SK-N-SH treated with all-trans-retinoic acid at 6 μM for 48 hours (cell line): ENCODE measurements around the gene FBXL16.

ENCODE experiments used
- ATAC-seq: fragments of 200-7000 bp; cut with Tn5 transposase; 3 replicates; pipeline ENCODE4 v1.9.1; 2020; ENCODE audit warnings: mild to moderate bottlenecking, moderate library complexity
- ARNTL ChIP-seq: fragments of 450-650 bp; formaldehyde crosslinking; IDR thresholded peaks from 2 replicates; pipeline ENCODE4 v1.5.0; 2020; ENCODE audit warnings: low read depth, mild to moderate bottlenecking, moderate library complexity, borderline replicate concordance
- BACH2 ChIP-seq: fragments of 250-450 bp; sonication (Bioruptor Pico); IDR thresholded peaks from 2 replicates; pipeline ENCODE4 v1.9.0; 2021; ENCODE audit warnings: mild to moderate bottlenecking, borderline replicate concordance
- CSDC2 ChIP-seq: fragments of 250-450 bp; sonication (Bioruptor Pico); IDR thresholded peaks from 2 replicates; pipeline ENCODE4 v1.5.0; 2020; ENCODE audit warnings: mild to moderate bottlenecking, moderate library complexity
- ESRRG ChIP-seq: fragments of 250-450 bp; sonication (Bioruptor Pico); IDR thresholded peaks from 2 replicates; pipeline ENCODE4 v1.6.1; 2021; ENCODE audit warnings: mild to moderate bottlenecking
- GLIS3 ChIP-seq: fragments of 250-450 bp; sonication (Bioruptor Pico); IDR thresholded peaks from 2 replicates; pipeline ENCODE4 v1.5.0; 2020; ENCODE audit warnings: mild to moderate bottlenecking, moderate library complexity
- ISL1 ChIP-seq: fragments of 250-450 bp; sonication (Bioruptor Pico); IDR thresholded peaks from 2 replicates; pipeline ENCODE4 v2.1.2; 2022; ENCODE audit warnings: mild to moderate bottlenecking, moderate library complexity
- OSR1 ChIP-seq: fragments of 250-450 bp; sonication (Bioruptor Pico); IDR thresholded peaks from 2 replicates; pipeline ENCODE4 v1.8.0; 2022; ENCODE audit warnings: moderate library complexity, mild to moderate bottlenecking, inconsistent platforms
- PPARA ChIP-seq: fragments of 250-450 bp; sonication (Bioruptor Pico); IDR thresholded peaks from 2 replicates; pipeline ENCODE4 v1.5.0; 2020; ENCODE audit warnings: mild to moderate bottlenecking, borderline replicate concordance
- RARB ChIP-seq: fragments of 250-450 bp; sonication (Bioruptor Pico); IDR thresholded peaks from 2 replicates; pipeline ENCODE4 v1.8.0; 2021; ENCODE audit warnings: mild to moderate bottlenecking, moderate library complexity
- SNAI2 ChIP-seq: fragments of 250-450 bp; sonication (Bioruptor Pico); IDR thresholded peaks from 2 replicates; pipeline ENCODE4 v1.5.0; 2020; ENCODE audit warnings: mild to moderate bottlenecking, moderate library complexity
- TCF4 ChIP-seq: fragments of 250-450 bp; sonication (Bioruptor Pico); IDR thresholded peaks from 2 replicates; pipeline ENCODE4 v1.8.0; 2021; ENCODE audit warnings: mild to moderate bottlenecking, moderate library complexity, borderline replicate concordance
- TOX ChIP-seq: fragments of 250-450 bp; sonication (Bioruptor Pico); IDR thresholded peaks from 2 replicates; pipeline ENCODE4 v1.8.0; 2021; ENCODE audit warnings: mild to moderate bottlenecking, moderate library complexity, borderline replicate concordance
- ZC3H10 ChIP-seq: fragments of 250-450 bp; sonication (Bioruptor Pico); IDR thresholded peaks from 2 replicates; pipeline ENCODE4 v1.5.1; 2021; ENCODE audit warnings: mild to moderate bottlenecking, moderate library complexity
- ZFP30 ChIP-seq: fragments of 450-650 bp; formaldehyde crosslinking; IDR thresholded peaks from 2 replicates; pipeline ENCODE4 v1.5.0; 2022; ENCODE audit warnings: mild to moderate bottlenecking, moderate library complexity
- ZNF565 ChIP-seq: fragments of 450-650 bp; formaldehyde crosslinking; conservative IDR thresholded peaks from 2 replicates; pipeline ENCODE4 v1.5.0; 2020; ENCODE audit warnings: low read depth, mild to moderate bottlenecking, moderate library complexity
- ZNF70 ChIP-seq: fragments of 450-650 bp; formaldehyde crosslinking; IDR thresholded peaks from 2 replicates; pipeline ENCODE4 v1.5.0; 2020; ENCODE audit warnings: mild to moderate bottlenecking, moderate library complexity
- ZNF8 ChIP-seq: fragments of 450-650 bp; formaldehyde crosslinking; IDR thresholded peaks from 2 replicates; pipeline ENCODE4 v1.5.0; 2020; ENCODE audit warnings: mild to moderate bottlenecking, moderate library complexity
- TF ChIP-seq, protein P1 (sequence below): fragments of 250-450 bp; sonication (Bioruptor Pico); IDR thresholded peaks from 2 replicates; pipeline ENCODE4 v1.5.0; 2020; ENCODE audit warnings: mild to moderate bottlenecking, moderate library complexity
- TF ChIP-seq, protein P2 (sequence below): fragments of 250-450 bp; sonication (Bioruptor Pico); IDR thresholded peaks from 2 replicates; pipeline ENCODE4 v1.5.1; 2021; ENCODE audit warnings: mild to moderate bottlenecking, moderate library complexity
- TF ChIP-seq, protein P3 (sequence below): fragments of 250-450 bp; sonication (Bioruptor Pico); IDR thresholded peaks from 2 replicates; pipeline ENCODE4 v1.5.1; 2020; ENCODE audit warnings: low read depth, mild to moderate bottlenecking, moderate library complexity
- TF ChIP-seq, protein P4 (sequence below): fragments of 250-450 bp; sonication (Bioruptor Pico); IDR thresholded peaks from 2 replicates; pipeline ENCODE4 v1.8.0; 2021; ENCODE audit warnings: low read depth, mild to moderate bottlenecking, moderate library complexity, borderline replicate concordance
- TF ChIP-seq, protein P5 (sequence below): fragments of 250-450 bp; sonication (Bioruptor Pico); IDR thresholded peaks from 2 replicates; pipeline ENCODE4 v1.8.0; 2020; ENCODE audit warnings: mild to moderate bottlenecking, moderate library complexity, borderline replicate concordance

The FBXL16 gene

DNA sequence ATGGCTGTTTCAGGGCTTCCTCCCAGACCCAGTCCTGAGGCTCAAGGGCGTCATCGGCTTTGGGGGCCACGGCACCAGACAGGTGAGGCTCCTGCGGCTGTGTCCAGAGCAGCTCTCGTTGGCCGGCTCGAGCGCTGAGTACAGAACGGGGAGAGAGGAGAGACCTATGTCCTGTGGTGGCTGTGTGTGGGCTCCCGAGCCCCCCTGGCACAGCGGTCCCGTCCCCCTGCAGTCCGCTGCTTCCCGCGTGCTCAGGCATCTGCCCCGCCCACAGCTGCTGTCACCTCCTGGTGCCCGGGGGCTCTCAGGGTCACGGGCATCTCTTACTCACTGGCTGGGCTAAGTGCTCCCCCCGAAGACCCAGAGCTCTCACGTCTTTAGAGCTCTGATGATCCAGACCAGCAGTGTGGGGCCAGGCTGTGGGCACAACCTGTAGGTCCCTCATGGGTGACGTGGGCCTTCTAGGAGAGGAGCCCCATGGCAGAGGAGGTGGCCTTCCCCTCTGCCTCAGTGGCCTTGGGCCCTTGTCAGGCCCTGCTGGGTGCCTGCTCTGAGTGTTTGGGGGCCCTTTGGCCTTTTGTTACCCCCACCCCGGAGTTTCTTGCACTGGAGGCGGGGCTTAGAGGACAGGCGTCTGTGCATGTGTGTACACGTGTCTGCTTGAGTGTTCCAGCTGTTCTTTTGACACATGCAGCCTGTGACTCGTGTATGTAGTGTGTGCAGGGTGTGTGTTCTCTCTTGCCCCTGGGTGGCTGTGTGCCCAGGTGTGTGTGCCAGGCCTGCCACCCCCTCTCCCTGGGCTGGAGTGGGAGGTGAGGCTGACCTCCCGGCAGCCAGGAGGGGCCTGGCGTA lies 52.9 kb downstream of the FBXL16 start:
- no peak for ATAC-seq
- TF ChIP-seq ZC3H10 (no peak), ZNF70 (CRISPR knock-in tag) (no peak)

DNA sequence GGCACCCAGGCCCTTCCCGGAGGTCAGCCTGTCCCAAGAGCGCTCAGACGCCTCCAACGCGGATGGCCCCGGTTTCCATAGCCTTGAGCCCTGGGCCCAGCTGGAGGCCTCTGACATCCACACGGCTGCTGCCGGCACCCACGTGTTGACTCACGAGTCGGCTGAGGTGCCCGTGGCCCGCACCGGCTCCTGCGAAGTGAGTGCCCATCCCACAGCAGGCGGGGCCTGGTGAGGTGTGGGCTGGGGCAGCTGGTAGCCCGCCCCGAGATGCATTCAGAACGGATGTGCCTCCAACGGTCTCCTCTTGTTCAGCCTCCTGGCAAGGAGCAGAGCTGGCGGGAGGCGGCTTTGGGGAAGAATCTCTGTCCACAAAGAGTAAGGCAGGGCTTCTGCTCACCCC lies 53.8 kb downstream of the FBXL16 start:
- no peak for ATAC-seq
- TF ChIP-seq, protein P1, sequence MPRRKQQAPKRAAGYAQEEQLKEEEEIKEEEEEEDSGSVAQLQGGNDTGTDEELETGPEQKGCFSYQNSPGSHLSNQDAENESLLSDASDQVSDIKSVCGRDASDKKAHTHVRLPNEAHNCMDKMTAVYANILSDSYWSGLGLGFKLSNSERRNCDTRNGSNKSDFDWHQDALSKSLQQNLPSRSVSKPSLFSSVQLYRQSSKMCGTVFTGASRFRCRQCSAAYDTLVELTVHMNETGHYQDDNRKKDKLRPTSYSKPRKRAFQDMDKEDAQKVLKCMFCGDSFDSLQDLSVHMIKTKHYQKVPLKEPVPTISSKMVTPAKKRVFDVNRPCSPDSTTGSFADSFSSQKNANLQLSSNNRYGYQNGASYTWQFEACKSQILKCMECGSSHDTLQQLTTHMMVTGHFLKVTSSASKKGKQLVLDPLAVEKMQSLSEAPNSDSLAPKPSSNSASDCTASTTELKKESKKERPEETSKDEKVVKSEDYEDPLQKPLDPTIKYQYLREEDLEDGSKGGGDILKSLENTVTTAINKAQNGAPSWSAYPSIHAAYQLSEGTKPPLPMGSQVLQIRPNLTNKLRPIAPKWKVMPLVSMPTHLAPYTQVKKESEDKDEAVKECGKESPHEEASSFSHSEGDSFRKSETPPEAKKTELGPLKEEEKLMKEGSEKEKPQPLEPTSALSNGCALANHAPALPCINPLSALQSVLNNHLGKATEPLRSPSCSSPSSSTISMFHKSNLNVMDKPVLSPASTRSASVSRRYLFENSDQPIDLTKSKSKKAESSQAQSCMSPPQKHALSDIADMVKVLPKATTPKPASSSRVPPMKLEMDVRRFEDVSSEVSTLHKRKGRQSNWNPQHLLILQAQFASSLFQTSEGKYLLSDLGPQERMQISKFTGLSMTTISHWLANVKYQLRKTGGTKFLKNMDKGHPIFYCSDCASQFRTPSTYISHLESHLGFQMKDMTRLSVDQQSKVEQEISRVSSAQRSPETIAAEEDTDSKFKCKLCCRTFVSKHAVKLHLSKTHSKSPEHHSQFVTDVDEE (CRISPR knock-in tag), result no peak
- TF ChIP-seq OSR1 (no peak), PPARA (no peak), TCF4 (no peak), SNAI2 (CRISPR knock-in tag) (no peak), ZNF565 (no peak), ARNTL (CRISPR knock-in tag) (no peak), ZFP30 (CRISPR knock-in tag) (no peak), ZNF8 (CRISPR knock-in tag) (no peak), BACH2 (no peak), ISL1 (CRISPR knock-in tag) (no peak), ZNF70 (CRISPR knock-in tag) (no peak), TOX (no peak)
- TF ChIP-seq, protein P2, sequence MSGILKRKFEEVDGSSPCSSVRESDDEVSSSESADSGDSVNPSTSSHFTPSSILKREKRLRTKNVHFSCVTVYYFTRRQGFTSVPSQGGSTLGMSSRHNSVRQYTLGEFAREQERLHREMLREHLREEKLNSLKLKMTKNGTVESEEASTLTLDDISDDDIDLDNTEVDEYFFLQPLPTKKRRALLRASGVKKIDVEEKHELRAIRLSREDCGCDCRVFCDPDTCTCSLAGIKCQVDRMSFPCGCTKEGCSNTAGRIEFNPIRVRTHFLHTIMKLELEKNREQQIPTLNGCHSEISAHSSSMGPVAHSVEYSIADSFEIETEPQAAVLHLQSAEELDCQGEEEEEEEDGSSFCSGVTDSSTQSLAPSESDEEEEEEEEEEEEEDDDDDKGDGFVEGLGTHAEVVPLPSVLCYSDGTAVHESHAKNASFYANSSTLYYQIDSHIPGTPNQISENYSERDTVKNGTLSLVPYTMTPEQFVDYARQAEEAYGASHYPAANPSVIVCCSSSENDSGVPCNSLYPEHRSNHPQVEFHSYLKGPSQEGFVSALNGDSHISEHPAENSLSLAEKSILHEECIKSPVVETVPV (CRISPR knock-in tag), result no peak
- TF ChIP-seq, protein P3, sequence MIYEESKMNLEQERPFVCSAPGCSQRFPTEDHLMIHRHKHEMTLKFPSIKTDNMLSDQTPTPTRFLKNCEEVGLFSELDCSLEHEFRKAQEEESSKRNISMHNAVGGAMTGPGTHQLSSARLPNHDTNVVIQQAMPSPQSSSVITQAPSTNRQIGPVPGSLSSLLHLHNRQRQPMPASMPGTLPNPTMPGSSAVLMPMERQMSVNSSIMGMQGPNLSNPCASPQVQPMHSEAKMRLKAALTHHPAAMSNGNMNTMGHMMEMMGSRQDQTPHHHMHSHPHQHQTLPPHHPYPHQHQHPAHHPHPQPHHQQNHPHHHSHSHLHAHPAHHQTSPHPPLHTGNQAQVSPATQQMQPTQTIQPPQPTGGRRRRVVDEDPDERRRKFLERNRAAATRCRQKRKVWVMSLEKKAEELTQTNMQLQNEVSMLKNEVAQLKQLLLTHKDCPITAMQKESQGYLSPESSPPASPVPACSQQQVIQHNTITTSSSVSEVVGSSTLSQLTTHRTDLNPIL, result no peak
- TF ChIP-seq, protein P4, sequence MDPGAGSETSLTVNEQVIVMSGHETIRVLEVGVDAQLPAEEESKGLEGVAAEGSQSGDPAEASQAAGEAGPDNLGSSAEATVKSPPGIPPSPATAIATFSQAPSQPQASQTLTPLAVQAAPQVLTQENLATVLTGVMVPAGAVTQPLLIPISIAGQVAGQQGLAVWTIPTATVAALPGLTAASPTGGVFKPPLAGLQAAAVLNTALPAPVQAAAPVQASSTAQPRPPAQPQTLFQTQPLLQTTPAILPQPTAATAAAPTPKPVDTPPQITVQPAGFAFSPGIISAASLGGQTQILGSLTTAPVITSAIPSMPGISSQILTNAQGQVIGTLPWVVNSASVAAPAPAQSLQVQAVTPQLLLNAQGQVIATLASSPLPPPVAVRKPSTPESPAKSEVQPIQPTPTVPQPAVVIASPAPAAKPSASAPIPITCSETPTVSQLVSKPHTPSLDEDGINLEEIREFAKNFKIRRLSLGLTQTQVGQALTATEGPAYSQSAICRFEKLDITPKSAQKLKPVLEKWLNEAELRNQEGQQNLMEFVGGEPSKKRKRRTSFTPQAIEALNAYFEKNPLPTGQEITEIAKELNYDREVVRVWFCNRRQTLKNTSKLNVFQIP (CRISPR knock-in tag), result no peak

DNA sequence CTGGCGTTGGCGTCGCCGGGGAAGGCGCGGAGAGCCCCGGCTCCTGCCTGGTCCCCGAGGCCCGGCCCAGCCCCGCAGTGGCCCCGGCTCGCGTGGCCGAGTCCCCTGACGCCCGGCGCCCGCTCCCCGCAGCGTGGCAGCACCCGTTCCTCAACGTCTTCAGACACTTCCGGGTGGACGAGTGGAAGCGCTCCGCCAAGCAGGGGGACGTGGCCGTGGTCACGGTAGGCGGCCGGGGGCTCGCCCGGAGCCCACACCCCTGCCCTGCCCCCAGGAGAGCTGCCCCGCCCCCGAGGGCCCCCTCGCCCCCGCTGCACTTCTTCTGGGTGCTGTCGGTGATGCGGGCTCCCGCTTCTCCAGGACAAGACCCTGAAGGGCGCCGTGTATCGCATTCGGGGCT lies 56.0 kb downstream of the FBXL16 start:
- no peak for TF ChIP-seq BACH2
- no peak for TF ChIP-seq ZNF565
- TF ChIP-seq OSR1, result no peak
- no peak for TF ChIP-seq ESRRG (CRISPR knock-in tag)
- TF ChIP-seq, protein P3, result no peak
- TF ChIP-seq CSDC2 (CRISPR knock-in tag), result no peak
- no peak for TF ChIP-seq TCF4
- TF ChIP-seq, protein P4 (CRISPR knock-in tag), result no peak
- TF ChIP-seq SNAI2 (CRISPR knock-in tag), result no peak
- TF ChIP-seq, protein P2 (CRISPR knock-in tag), result no peak
- no peak for TF ChIP-seq ZC3H10
- no peak for TF ChIP-seq GLIS3 (CRISPR knock-in tag)
- TF ChIP-seq, protein P5, sequence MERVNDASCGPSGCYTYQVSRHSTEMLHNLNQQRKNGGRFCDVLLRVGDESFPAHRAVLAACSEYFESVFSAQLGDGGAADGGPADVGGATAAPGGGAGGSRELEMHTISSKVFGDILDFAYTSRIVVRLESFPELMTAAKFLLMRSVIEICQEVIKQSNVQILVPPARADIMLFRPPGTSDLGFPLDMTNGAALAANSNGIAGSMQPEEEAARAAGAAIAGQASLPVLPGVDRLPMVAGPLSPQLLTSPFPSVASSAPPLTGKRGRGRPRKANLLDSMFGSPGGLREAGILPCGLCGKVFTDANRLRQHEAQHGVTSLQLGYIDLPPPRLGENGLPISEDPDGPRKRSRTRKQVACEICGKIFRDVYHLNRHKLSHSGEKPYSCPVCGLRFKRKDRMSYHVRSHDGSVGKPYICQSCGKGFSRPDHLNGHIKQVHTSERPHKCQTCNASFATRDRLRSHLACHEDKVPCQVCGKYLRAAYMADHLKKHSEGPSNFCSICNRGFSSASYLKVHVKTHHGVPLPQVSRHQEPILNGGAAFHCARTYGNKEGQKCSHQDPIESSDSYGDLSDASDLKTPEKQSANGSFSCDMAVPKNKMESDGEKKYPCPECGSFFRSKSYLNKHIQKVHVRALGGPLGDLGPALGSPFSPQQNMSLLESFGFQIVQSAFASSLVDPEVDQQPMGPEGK, result no peak
- no peak for TF ChIP-seq TOX
- TF ChIP-seq RARB (CRISPR knock-in tag), result no peak
- TF ChIP-seq, all 23 proteins: peak for 0
- ATAC-seq, result peak; percentile 6; the same call in 2 of the 3 replicates
